Activated CD4-positive, alpha-beta T cell treated with anti-CD3 and anti-CD28 coated beads, Interleukin-2, amount 50 U/mL, for 24 hours (primary cell): ENCODE results near the gene TCHH.

Experiments
- DNase-seq, 2 donors: peaks; one replicate each; pipeline ENCODE4 v3.0.0-alpha.2; 2020; ENCODE audit warnings: low read depth in 1 of 2, low spot score in 1 of 2

The TCHH gene

GRCh38 chr1:152061952-152062351 is 53.3 kb downstream of the TCHH start:
- no peak for DNase-seq
